ENCODE data around the gene PHACTR2.
"Not testable (repeated sequence)": the region's sequence is repeated elsewhere in the genome, so short reads cannot be mapped to it uniquely, and the experiment has no call there.

The PHACTR2 gene

GRCh38 chr6:143798487-143798886 lies 120.7 kb downstream of the PHACTR2 start:
- not testable (repeated sequence) for H4K91ac ChIP-seq (ENCODE audit: low read depth, low read length); H2BK120ac ChIP-seq (ENCODE audit: insufficient read depth, low read length, poor library complexity); DNase-seq; H3K79me2 ChIP-seq (ENCODE audit: control insufficient read depth, insufficient read depth, low read length, poor library complexity); H3K18ac ChIP-seq (ENCODE audit: low read length); H3K79me1 ChIP-seq (ENCODE audit: low read length); H3K36me3 ChIP-seq (ENCODE audit: control insufficient read depth in 1 of 2, insufficient read depth in 2 of 2, low read length in 2 of 2); H3K4me1 ChIP-seq (ENCODE audit: control insufficient read depth in 1 of 2, insufficient read depth in 2 of 2, low read length in 2 of 2); H3K27ac ChIP-seq (ENCODE audit: low read depth, low read length); H3K9me3 ChIP-seq (ENCODE audit: insufficient read depth, low read depth, low read length); H3K14ac ChIP-seq (ENCODE audit: low read length); H2BK12ac ChIP-seq (ENCODE audit: low read length); H3K27me3 ChIP-seq (ENCODE audit: insufficient read depth, low read length); H3K4ac ChIP-seq (ENCODE audit: low read depth, low read length); H3K4me3 ChIP-seq (ENCODE audit: low read depth, low read length); H4K8ac ChIP-seq (ENCODE audit: low read depth, low read length); H3K9ac ChIP-seq (ENCODE audit: low read length); H4K12ac ChIP-seq (ENCODE audit: low read depth, low read length); H2AFZ ChIP-seq (ENCODE audit: insufficient read depth, low read length, poor library complexity); H2AK5ac ChIP-seq (ENCODE audit: low read length); H3K4me2 ChIP-seq (ENCODE audit: low read length); H3K23ac ChIP-seq (ENCODE audit: low read length); H2BK5ac ChIP-seq (ENCODE audit: low read depth, low read length, poor library complexity)
- WGBS (ENCODE audit: extremely low coverage, insufficient coverage, insufficient read length) = no CpG with 5 or more reads among the region's 3 CpGs

GRCh38 chr6:143802833-143803565 lies 125.2 kb downstream of the PHACTR2 start:
- Histone ChIP-seq H3K9ac (ENCODE audit: low read length) (no peak overlapping the region), H2BK12ac (ENCODE audit: low read length) (no peak overlapping the region), H3K23ac (ENCODE audit: low read length) (no peak overlapping the region), H4K12ac (ENCODE audit: low read depth, low read length) (no peak overlapping the region), H3K4me1 (ENCODE audit: control insufficient read depth in 1 of 2, insufficient read depth in 2 of 2, low read length in 2 of 2) (no peaks in the 10 kb centered on the region), H2AK5ac (ENCODE audit: low read length) (no peak overlapping the region), H3K79me1 (ENCODE audit: low read length) (no peaks in the 10 kb centered on the region), H3K4me2 (ENCODE audit: low read length) (no peak overlapping the region), H3K27ac (ENCODE audit: low read depth, low read length) (no peak overlapping the region), H3K9me3 (ENCODE audit: insufficient read depth, low read depth, low read length) (no peaks in the 10 kb centered on the region), H4K91ac (ENCODE audit: low read depth, low read length) (no peak overlapping the region), H3K14ac (ENCODE audit: low read length) (no peak overlapping the region), H2BK5ac (ENCODE audit: low read depth, low read length, poor library complexity) (no peak overlapping the region), H3K27me3 (ENCODE audit: insufficient read depth, low read length) (no peaks in the 10 kb centered on the region), H3K4ac (ENCODE audit: low read depth, low read length) (no peak overlapping the region), H3K36me3 (ENCODE audit: control insufficient read depth in 1 of 2, insufficient read depth in 2 of 2, low read length in 2 of 2) (peaks cover 5 to 9% of the 10 kb centered on the region in 2 experiments), H2AFZ (ENCODE audit: insufficient read depth, low read length, poor library complexity) (no peak overlapping the region), H3K18ac (ENCODE audit: low read length) (no peak overlapping the region), H4K8ac (ENCODE audit: low read depth, low read length) (no peak overlapping the region), H3K79me2 (ENCODE audit: control insufficient read depth, insufficient read depth, low read length, poor library complexity) (no peaks in the 10 kb centered on the region), H2BK120ac (ENCODE audit: insufficient read depth, low read length, poor library complexity) (no peak overlapping the region), H3K4me3 (ENCODE audit: low read depth, low read length) (no peak overlapping the region)
- no peak for DNase-seq
- WGBS (ENCODE audit: extremely low coverage, insufficient coverage, insufficient read length) = no CpG with 5 or more reads among the region's 8 CpGs

- H3K79me2 ChIP-seq (ENCODE audit: control insufficient read depth, insufficient read depth, low read length, poor library complexity) = no peaks in the 10 kb centered on the region
- H3K79me1 ChIP-seq (ENCODE audit: low read length) = no peaks in the 10 kb centered on the region
- no peaks in the 10 kb centered on the region for H3K9me3 ChIP-seq (ENCODE audit: insufficient read depth, low read depth, low read length)
- no peak overlapping the region for H3K4me3 ChIP-seq (ENCODE audit: low read depth, low read length)
- no peak overlapping the region for H4K91ac ChIP-seq (ENCODE audit: low read depth, low read length)
- H3K14ac ChIP-seq (ENCODE audit: low read length) = no peak overlapping the region
- H3K27me3 ChIP-seq (ENCODE audit: insufficient read depth, low read length) = no peaks in the 10 kb centered on the region
- H2AK5ac ChIP-seq (ENCODE audit: low read length) = no peak overlapping the region
- no CpG with 5 or more reads among the region's 9 CpGs for WGBS (ENCODE audit: extremely low coverage, insufficient coverage, insufficient read length)
- H3K27ac ChIP-seq (ENCODE audit: low read depth, low read length) = no peak overlapping the region
- H3K4me2 ChIP-seq (ENCODE audit: low read length) = no peak overlapping the region
- H4K8ac ChIP-seq (ENCODE audit: low read depth, low read length) = no peak overlapping the region
- no peak overlapping the region for H3K18ac ChIP-seq (ENCODE audit: low read length)
- DNase-seq = no peak
- H3K4me1 ChIP-seq (ENCODE audit: control insufficient read depth in 1 of 2, insufficient read depth in 2 of 2, low read length in 2 of 2) = no peaks in the 10 kb centered on the region
- H4K12ac ChIP-seq (ENCODE audit: low read depth, low read length) = no peak overlapping the region
- H2BK120ac ChIP-seq (ENCODE audit: insufficient read depth, low read length, poor library complexity) = no peak overlapping the region
- H2BK5ac ChIP-seq (ENCODE audit: low read depth, low read length, poor library complexity) = no peak overlapping the region
- H2BK12ac ChIP-seq (ENCODE audit: low read length) = no peak overlapping the region
- peaks cover 7 to 13% of the 10 kb centered on the region in 2 experiments for H3K36me3 ChIP-seq (ENCODE audit: control insufficient read depth in 1 of 2, insufficient read depth in 2 of 2, low read length in 2 of 2)
- no peak overlapping the region for H3K23ac ChIP-seq (ENCODE audit: low read length)
- no peak overlapping the region for H3K4ac ChIP-seq (ENCODE audit: low read depth, low read length)
- H2AFZ ChIP-seq (ENCODE audit: insufficient read depth, low read length, poor library complexity) = no peak overlapping the region
- H3K9ac ChIP-seq (ENCODE audit: low read length) = no peak overlapping the region
These were observed 126.2 kb downstream of the PHACTR2 start for GRCh38 chr6:143803769-143804568.

GRCh38 chr6:143804835-143805239 lies 127.1 kb downstream of the PHACTR2 start:
- Histone ChIP-seq H2BK5ac (ENCODE audit: low read depth, low read length, poor library complexity) (no peak overlapping the region), H3K23ac (ENCODE audit: low read length) (no peak overlapping the region), H3K27ac (ENCODE audit: low read depth, low read length) (no peak overlapping the region), H3K79me2 (ENCODE audit: control insufficient read depth, insufficient read depth, low read length, poor library complexity) (no peaks in the 10 kb centered on the region), H2AK5ac (ENCODE audit: low read length) (no peak overlapping the region), H3K79me1 (ENCODE audit: low read length) (no peaks in the 10 kb centered on the region), H4K8ac (ENCODE audit: low read depth, low read length) (no peak overlapping the region), H3K9me3 (ENCODE audit: insufficient read depth, low read depth, low read length) (no peaks in the 10 kb centered on the region), H4K91ac (ENCODE audit: low read depth, low read length) (no peak overlapping the region), H3K18ac (ENCODE audit: low read length) (no peak overlapping the region), H3K4me2 (ENCODE audit: low read length) (no peak overlapping the region), H4K12ac (ENCODE audit: low read depth, low read length) (no peak overlapping the region), H2AFZ (ENCODE audit: insufficient read depth, low read length, poor library complexity) (no peak overlapping the region), H3K4me1 (ENCODE audit: control insufficient read depth in 1 of 2, insufficient read depth in 2 of 2, low read length in 2 of 2) (no peaks in the 10 kb centered on the region), H3K14ac (ENCODE audit: low read length) (no peak overlapping the region), H3K9ac (ENCODE audit: low read length) (no peak overlapping the region), H2BK120ac (ENCODE audit: insufficient read depth, low read length, poor library complexity) (no peak overlapping the region), H3K4ac (ENCODE audit: low read depth, low read length) (no peak overlapping the region), H3K4me3 (ENCODE audit: low read depth, low read length) (no peak overlapping the region), H3K27me3 (ENCODE audit: insufficient read depth, low read length) (no peaks in the 10 kb centered on the region), H3K36me3 (ENCODE audit: control insufficient read depth in 1 of 2, insufficient read depth in 2 of 2, low read length in 2 of 2) (peaks cover 7 to 13% of the 10 kb centered on the region in 2 experiments), H2BK12ac (ENCODE audit: low read length) (no peak overlapping the region)
- DNase-seq = no peak
- WGBS (ENCODE audit: extremely low coverage, insufficient coverage, insufficient read length) = no CpG with 5 or more reads among the region's 4 CpGs

Data from trophoblast cell (in vitro differentiated cells and primary cell).